ENCODE results near the gene SLC51A. TPM values are rescaled to one million over a fixed set of nuclear protein-coding genes. Genes with fewer than 3 reads are reported as not detected.
"Not testable (repeated sequence)": the region's sequence is repeated elsewhere in the genome, so short reads cannot be mapped to it uniquely, and the experiment has no call there.

SLC51A gene
- total RNA-seq (2014; rRNA removed; shearing (Covaris generic); ENCODE audit: low replicate concordance): not detected in 2 replicates

DNA sequence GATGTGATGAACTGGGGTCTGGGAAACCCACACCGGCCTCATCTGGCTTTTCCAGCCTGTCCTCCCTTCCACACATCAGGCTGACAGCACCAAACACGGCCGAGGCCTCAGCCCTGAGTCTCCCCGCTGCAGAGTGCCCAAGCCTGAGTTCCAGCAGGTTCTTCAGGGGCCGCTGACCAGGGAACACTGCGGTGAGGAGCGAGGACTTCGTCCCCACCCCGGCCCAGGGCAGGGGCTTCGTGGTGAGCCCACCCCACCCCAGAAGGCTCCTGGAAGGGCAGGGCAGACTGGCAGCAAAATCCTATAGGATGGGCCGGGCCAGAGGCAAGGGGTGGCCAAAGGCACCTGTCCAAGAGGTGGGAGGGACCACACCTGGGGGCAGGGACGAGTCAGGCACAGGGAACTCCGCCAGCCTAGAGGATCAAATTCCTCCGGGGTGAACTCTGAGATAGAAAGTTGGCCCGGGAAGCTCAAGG is at the start of gene SLC51A:
Gene SLC51A (plus strand): TSS at position 446 of the 476 bp plus-strand sequence. CDS start 179 bp downstream, outside the sequence.
- in situ Hi-C loops (cut with HindIII; ENCODE audit: low pct_unique_long_range_greater_than_20kb, low sequenced_read_pairs): no loop called here

DNA sequence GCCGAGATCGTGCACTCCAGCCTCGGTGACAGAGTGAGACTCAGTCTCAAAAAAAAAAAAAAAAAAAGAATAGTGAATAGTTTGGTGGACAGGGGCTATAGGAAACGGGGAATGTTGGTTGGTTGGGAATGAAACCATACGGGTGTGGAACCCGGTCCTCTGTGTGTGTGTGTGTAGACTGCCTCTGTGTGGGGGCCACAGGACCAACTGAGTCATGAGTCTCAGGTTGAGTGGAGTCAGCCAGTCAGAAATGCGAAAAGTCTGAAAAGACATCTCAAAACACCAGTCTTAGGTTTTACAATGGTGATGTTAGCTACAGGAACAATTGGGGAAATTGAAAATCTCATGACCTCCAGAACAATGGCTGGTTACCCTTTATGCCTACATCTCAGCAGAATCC is 49.6 kb upstream of the SLC51A start:
- in situ Hi-C loops (cut with HindIII; ENCODE audit: low pct_unique_long_range_greater_than_20kb, low sequenced_read_pairs): no loop called here
- no peak for DNase-seq (ENCODE audit: low read depth)

More for the DNA sequence above, at the start of gene SLC51A:
- DNase-seq (ENCODE audit: low read depth): no peak

DNA sequence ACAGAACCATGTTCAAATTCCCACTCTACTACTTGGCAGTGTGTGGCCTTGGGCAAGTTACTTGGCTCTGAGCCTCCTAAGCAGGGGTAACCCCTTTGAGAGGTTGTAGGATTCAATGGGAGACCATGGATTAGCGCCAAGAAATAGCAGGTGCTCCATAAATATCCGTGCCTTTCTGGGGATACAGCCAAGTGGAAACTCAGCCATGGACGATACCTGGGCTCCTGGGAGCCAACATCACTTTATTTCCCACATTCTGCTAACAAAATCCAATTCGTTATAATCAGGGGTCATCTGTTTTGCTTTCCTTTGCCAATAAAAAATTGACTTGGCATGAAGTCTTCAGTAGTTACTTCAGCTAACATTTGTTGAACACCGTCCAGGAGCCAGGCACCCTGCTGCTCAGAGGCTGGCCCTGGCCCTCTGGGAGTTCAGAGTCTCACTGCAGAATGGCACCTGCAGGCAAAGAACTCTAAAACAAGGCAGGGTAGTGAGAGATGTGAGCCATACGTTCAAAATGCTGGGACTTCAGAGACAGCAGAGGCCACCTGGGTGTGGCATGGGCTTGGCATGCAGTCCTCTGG is 47.4 kb upstream of the SLC51A start:
- in situ Hi-C loops (cut with HindIII; ENCODE audit: low pct_unique_long_range_greater_than_20kb, low sequenced_read_pairs): no loop called here
- DNase-seq (ENCODE audit: low read depth): no peak

DNA sequence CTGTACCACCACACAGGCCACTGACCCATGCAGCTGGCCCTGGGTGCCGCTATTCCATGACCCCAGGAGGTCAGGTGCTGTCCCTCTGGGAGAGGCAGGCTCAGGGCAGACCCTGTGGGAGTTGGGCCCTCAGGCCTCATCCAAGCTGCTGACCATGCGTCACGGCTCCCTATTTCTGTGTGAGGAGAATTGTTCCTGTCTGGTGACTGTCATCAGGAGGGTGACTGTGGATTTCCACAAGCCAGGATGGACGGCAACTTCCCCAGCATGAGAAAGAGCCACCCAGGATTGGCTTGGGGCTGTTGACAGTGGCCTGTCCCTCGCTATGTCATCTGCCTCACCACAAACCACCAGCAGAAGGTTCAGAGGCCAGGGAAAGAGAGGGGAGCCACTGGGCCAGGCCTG is 46.5 kb upstream of the SLC51A start:
- no peak for DNase-seq (ENCODE audit: low read depth)
- in situ Hi-C loops (cut with HindIII; ENCODE audit: low pct_unique_long_range_greater_than_20kb, low sequenced_read_pairs): no loop called here

DNA sequence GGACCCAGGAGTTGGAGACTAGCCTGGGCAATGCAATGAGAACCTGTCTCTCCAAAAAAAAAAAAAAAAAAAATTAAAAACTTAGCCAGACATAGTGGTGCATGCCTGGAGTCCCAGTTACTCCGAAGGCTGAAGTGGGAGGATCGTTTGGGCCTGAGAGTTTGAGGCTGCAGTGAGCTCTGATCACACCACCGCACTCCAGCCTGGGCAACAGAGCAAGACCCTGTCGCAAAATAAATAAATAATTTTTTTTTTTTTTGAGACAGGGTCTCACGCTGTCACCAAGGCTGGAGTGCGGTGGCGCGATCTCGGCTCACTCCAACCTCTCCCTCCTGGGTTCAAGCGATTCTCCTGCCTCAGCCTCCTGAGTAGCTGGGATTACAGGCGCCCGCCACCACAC is 46.0 kb upstream of the SLC51A start:
- DNase-seq (ENCODE audit: low read depth); in situ Hi-C loops (cut with HindIII; ENCODE audit: low pct_unique_long_range_greater_than_20kb, low sequenced_read_pairs): not testable (repeated sequence)

DNA sequence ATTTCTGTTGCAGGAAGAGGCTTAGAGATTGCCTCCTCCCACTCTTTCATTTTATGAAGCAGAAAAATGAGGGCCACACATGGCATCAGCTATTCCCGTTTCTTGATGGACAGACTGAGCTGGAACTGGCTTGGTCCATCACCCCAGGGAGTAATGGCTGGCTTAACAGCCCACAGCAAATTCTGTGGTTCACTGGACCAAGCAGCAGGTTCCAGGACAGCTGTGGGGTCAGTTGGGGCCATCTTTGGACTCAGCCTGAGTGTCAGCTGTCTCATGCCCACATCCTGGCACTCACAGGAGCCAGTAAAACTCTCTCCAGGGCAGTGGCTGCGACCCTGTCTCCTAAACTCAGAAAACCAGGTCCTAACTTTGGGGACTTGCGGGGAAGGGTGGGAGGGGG is 41.7 kb upstream of the SLC51A start:
- no peak for DNase-seq (ENCODE audit: low read depth)
- in situ Hi-C loops (cut with HindIII; ENCODE audit: low pct_unique_long_range_greater_than_20kb, low sequenced_read_pairs): no loop called here

DNA sequence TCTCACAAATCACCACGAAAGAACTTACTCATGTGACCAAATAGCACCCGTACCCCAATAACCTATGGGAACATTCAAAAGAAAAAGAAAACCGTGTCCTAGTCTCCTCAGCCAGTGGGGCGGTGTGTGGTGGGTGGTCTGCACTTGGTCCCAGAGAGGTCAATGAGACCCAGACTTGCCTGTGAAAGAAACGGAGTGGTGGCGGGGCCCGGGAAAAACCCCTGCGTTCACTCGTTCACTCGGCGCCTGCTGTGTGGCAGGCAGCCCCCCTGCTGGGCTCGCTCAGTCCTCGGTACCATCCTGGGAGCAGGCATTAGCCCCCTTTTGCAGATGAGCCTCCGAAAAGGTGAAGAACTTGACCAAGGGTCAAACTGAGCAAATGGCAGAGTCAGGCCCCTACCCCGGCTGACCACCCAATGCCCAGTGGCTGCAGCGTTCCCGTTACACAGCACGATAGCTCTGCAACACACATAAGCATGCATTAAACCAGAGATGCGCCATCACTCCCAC is 41.2 kb upstream of the SLC51A start:
- in situ Hi-C loops (cut with HindIII; ENCODE audit: low pct_unique_long_range_greater_than_20kb, low sequenced_read_pairs): no loop called here
- no peak for DNase-seq (ENCODE audit: low read depth)

DNA sequence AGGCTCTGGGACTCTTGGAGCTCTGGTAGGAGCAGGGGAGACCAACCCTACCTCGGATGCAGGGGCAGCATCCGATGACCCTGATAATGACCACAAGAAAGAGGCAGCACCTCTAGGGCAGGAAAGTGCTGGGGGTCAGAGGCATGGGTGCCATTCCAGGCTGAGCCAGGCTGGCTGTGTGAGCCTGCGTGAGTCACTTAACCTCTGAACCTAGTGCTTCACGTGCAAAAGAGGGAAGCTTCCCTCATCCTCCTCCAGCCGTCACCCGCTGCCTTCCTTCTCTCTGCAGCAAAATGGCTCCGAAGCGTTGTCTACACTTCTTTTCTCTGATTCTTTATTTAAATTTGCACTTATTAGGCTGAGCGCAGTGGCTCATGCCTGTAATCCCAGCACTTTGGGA is 40.6 kb upstream of the SLC51A start:
- in situ Hi-C loops (cut with HindIII; ENCODE audit: low pct_unique_long_range_greater_than_20kb, low sequenced_read_pairs): no loop called here

DNA sequence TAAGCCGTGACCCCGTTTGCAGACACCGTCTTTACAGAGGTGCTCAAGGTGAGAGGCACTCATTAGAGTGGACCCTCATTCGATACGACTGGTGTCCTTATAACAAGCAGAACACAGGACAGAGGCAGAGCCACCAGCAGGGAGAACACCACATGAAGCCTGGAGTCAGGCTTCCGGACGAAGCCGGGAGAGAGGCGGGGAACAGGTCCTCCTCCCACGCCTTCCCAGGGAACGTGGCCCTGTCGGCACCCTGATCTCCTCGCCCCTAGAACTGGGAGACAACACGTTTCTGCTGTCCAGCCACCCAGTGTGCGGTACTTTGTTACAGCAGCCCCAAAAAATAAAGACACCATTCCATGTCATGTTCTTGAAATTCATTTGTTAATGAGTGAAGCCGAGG is 38.8 kb upstream of the SLC51A start:
- in situ Hi-C loops (cut with HindIII; ENCODE audit: low pct_unique_long_range_greater_than_20kb, low sequenced_read_pairs): no loop called here
- no peak for DNase-seq (ENCODE audit: low read depth)

More for the DNA sequence above, 40.6 kb upstream of the SLC51A start:
- no peak for DNase-seq (ENCODE audit: low read depth)

DNA sequence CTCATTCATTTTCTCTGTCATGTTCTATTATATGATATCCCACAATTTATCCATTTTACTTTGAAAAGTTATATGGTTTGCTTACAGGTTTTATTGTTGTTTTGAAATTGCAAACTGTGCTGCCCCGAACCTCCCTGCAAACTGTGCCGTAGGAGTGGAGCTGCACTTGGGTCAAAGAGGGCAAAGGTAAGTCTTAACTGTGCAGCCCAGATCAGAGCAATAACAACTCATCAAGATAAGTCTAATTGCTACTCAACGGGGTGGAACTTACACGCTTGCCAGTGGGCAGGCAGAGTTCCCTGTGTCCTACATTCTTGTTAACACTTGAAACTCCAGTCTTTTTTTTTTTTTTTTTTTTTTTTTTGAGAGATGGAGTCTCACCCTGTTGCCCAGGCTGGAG is 38.4 kb upstream of the SLC51A start:
- in situ Hi-C loops (cut with HindIII; ENCODE audit: low pct_unique_long_range_greater_than_20kb, low sequenced_read_pairs): no loop called here
- DNase-seq (ENCODE audit: low read depth): no peak

DNA sequence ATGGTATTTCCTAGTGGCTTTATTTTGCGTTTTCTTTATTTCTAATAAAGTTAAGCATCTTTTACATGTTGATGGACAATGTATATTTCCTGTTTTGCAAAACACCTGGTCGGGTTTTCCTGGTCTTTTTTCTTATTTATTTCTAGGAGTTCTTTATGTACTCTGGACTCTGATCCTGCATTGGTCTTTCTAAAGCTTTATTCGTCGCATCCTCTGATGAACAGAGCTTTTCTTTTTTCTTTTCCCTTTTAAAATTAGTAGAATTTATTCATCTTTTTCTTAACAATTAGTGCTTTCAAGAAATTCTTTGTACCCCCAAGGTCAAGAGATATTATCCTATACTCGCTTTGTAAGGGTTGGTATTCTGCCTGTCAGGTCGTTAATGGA is 37.3 kb upstream of the SLC51A start:
- no peak for DNase-seq (ENCODE audit: low read depth)
- in situ Hi-C loops (cut with HindIII; ENCODE audit: low pct_unique_long_range_greater_than_20kb, low sequenced_read_pairs): no loop called here

DNA sequence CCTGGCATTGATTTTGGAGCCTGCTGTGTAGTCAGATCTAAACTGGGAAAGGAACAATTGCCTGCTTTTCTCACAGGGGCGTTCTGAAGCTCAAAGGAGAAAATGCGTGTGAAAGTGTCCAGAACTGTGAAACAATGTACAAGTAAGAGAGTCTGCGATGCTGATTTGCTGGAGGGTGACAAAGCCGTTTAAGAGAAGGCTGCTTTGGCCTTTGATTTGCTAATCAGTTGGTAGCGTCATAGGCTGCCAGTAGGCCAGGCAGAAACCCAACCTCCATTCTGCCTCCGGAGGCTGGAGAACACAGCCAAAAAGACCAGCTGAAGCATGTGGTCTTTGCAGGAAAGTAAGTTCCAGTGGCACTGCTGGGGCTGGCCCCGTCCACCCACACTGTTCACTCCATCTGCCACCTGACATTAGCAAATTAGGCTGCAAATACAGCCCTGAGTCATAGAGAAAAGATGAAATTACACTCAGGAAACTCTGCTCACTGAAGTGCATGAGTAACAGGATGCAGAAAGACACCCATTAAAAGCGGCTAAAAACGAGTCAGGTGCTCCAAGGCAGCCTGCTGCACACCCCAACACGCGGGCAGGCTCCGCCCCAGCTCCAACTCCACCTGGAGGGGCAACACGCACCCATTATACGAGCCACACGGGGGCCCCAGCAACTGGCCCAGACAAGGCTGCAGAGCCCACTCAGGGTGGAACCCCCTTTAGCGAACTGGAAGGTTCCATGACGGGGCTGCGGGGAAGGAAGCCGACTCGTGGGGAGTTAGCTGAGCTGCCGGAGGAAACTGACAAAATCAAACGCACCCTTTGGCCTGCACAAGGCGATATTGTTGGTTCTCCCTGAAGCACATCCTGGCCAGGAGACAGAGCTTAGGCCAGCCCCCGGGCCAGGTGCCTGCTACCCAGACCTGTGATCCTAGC is 36.7 kb upstream of the SLC51A start:
- in situ Hi-C loops (cut with HindIII; ENCODE audit: low pct_unique_long_range_greater_than_20kb, low sequenced_read_pairs): no loop called here
- no peak for DNase-seq (ENCODE audit: low read depth)

DNA sequence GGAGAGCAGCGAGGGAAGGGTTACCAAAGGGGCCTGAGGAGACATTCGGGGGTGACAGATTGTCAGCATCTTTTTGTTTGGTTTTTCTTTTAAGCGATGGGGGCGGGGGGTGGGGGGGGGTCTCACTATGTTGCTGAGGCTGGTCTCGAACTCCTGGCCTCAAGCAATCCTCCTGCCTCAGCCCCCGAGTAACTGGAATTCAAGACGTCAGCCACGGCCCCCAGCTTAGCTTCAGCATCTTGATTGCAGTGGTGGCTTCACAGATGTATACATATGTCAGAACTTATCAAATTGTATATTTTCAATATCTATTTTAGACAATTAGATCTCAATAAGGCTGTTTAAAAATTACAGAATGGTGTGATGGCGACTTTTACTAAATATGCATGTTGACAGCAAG is 36.0 kb upstream of the SLC51A start:
- no peak for DNase-seq (ENCODE audit: low read depth)
- in situ Hi-C loops (cut with HindIII; ENCODE audit: low pct_unique_long_range_greater_than_20kb, low sequenced_read_pairs): no loop called here

DNA sequence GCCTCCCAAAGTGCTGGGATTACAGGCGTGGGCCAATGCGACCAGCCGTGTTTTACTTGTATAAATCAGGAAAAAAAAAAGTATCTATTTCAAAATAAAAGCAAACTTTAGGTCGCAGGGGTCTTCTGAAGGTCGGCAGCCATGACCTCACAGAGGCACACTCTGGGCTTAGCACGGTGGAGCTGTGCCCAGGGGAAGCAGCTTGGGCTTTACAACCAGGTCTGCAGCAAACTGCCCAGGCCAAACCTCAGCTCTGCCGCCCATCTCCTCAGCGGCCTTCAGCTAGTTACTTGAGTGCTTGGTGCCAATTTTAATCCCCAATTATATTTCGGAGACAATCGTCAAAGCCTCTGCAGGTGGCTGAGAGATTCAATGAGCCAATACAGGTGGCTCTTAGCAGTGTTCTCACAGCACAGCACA is 35.2 kb upstream of the SLC51A start:
- no peak for DNase-seq (ENCODE audit: low read depth)
- in situ Hi-C loops (cut with HindIII; ENCODE audit: low pct_unique_long_range_greater_than_20kb, low sequenced_read_pairs): no loop called here

DNA sequence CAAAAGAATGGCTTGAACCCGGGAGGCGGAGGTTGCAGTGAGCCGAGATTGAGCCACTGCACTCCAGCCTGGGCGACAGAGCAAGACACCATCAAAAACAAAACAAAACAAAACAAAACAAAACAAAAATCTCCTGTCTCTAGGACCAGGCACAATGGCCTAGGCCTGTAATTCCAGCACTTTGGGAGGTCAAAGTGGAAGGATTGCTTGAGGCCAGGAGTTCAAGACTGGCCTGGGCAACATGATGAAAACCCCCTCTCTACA is 32.2 kb upstream of the SLC51A start:
- DNase-seq (ENCODE audit: low read depth); in situ Hi-C loops (cut with HindIII; ENCODE audit: low pct_unique_long_range_greater_than_20kb, low sequenced_read_pairs): not testable (repeated sequence)

DNA sequence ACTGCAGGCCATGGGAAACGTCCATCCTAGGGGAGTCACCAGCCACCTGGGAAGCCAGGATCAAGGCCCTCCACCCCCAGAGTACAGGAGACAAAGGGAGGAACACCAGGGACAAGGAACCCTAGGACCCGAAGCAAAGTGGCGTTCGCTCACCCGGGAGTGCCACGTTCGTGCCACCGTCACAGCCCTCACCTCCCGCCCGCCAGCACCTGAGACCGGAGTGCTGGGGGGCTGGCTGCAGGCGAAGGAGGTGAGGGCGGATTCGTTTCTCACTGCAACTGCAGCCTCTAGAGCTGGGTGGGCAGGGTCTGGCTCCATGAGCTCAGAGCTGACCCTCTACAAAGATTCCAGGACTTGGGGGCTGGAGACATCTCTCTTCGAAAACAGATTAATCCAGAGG is 31.5 kb upstream of the SLC51A start:
- in situ Hi-C loops (cut with HindIII; ENCODE audit: low pct_unique_long_range_greater_than_20kb, low sequenced_read_pairs): no loop called here
- DNase-seq (ENCODE audit: low read depth): no peak

DNA sequence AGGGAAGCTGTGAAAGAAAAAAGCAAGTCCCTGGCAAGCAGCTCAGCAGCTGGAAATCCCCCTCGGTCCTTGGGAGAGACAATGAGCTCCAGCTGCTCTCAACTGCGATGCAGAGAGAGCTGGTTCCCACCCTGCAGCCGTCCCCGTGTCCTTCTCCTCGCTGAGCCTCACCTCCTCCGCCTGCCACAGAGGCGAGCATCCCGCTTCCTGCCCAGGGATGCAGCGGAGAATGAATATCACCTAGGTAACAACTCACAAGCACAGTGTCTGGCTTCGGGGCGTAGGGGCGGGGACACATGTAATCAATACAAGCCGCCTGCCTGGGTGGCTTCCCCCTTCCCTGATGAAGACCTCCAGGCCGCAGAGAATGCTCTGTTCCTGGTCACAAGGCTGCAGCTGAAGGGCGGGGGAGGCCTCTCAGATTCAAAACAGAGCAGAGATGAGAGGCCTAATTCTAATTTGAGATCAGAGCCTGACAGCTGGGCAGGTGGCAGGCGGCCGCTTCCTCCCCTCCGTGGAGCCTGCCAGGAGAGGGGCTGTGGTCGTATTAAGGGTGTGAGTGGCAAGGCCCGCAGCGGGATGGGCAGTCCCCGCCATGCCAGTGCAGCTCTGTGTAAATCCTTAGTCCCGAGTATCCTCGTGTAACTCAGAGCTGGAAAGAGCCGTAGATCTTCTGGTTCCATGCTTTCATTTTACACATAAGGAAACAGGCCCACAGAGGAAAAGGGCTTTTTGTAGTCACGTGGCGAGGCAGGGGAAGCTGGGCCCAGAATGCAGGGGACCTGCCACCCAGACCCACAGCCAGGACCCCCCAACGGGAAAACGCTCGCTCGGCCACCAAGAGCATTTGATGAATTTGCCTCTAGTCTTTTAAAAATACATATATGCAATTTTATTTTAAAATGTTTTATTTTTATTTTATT is 29.4 kb upstream of the SLC51A start:
- in situ Hi-C loops (cut with HindIII; ENCODE audit: low pct_unique_long_range_greater_than_20kb, low sequenced_read_pairs): no loop called here
- no peak for DNase-seq (ENCODE audit: low read depth)

DNA sequence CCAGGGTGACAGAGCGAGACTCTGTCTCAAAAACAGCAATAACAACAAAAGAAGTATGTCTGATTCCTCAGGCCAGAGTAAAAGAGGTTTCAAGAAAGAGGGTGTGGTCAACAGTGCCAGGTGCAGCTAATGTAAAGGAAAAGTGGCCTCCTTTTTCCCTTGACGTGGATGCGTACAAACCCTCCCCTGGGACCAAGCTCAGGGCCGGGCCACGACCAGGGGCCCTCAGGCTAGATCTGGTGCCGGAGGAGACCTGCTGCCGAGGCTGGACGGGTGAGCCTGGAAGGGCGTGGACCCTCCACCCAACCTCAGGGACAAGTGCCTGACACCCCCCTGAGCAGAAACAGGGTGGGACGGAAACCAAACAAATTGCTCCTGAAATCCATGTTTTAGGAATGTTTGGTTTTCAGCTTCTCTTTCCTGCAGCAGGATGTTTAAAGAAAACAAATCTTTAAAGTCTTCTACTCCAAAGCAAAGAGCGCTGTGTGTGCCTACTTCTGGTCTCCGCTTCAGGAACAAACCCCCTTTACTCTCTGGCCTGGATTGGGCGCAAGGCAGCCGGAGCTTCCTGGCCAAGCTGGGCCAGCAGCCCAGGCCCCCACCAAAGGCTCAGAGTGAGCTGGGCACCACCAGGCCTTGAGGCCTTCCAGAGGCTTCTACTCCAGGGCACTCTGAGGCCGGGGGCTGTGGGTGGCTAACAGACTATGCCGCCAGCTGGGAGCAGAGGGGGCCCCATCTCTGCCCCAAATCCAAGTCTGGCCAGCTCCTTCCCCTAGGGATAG is 26.6 kb upstream of the SLC51A start:
- DNase-seq (ENCODE audit: low read depth): no peak
- in situ Hi-C loops (cut with HindIII; ENCODE audit: low pct_unique_long_range_greater_than_20kb, low sequenced_read_pairs): no loop called here
